ENCODE data around the gene UBE2D3. TPM values are rescaled to one million over a fixed set of nuclear protein-coding genes. Genes with fewer than 3 reads are reported as not detected.

Gene UBE2D3
- total and polyA plus RNA-seq, 2 donors (not counting 1 experiment from before 2014, with no cell fraction given), result 403 to 427 TPM

DNA sequence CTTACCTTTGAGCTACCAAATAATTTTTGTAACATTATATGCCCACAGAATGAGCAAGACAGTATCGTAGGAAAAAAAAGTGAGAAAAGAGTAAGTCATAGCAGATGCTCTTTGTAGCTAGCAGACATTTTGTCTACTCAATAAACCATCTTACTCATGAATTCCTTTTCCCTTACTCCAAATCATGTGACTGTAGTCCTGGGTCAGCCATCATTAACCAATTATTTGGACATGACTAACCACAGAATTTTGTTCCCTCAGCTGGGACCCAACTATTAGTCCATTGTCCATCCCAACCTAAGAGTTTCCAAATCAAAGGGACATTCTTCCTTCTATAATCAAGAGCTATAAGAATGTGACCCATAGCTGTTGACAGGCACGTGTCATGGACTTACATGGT, 11.4 kb downstream of the UBE2D3 start:
- Histone ChIP-seq H3K79me2 (ENCODE audit: control insufficient read depth, insufficient read depth, low read length) (peaks cover 100% of the 10 kb centered on the region), H3K4me3 (replicated peaks in 1 of 4; ENCODE audit: control extremely low read depth in 1 of 4, insufficient read depth in 1 of 4, low read depth in 3 of 4, low read length in 4 of 4) (peak overlapping the region in 1 of 4 experiments; percentile 12), H4K20me1 (ENCODE audit: control insufficient read depth, extremely low read depth, insufficient read depth, low read length) (peaks cover 1% of the 10 kb centered on the region), H3K9ac (ENCODE audit: insufficient read depth, low read length) (no peak overlapping the region), H3K27me3 (ENCODE audit: control insufficient read depth, insufficient read depth, low read length) (no peaks in the 10 kb centered on the region), H3K4me1 (ENCODE audit: control insufficient read depth, extremely low read depth, insufficient read depth, low read length) (peaks cover 17% of the 10 kb centered on the region), H3K36me3 (ENCODE audit: control insufficient read depth, insufficient read depth, low read length) (no peaks in the 10 kb centered on the region), H3K27ac (ENCODE audit: insufficient read depth, low read length) (peak overlapping the region; percentile 67), H2AFZ (ENCODE audit: low read length) (no peak overlapping the region), H3K4me2 (ENCODE audit: extremely low read depth, insufficient read depth, low read length) (peak overlapping the region; percentile 49), H3K9me3 (ENCODE audit: control insufficient read depth, insufficient read depth, low read depth, low read length) (no peaks in the 10 kb centered on the region)
- TF ChIP-seq EZH2 (IDR thresholded peaks at IDR 0.05; ENCODE audit: low read length, missing control alignments), result no peak
- TF ChIP-seq, protein P1, sequence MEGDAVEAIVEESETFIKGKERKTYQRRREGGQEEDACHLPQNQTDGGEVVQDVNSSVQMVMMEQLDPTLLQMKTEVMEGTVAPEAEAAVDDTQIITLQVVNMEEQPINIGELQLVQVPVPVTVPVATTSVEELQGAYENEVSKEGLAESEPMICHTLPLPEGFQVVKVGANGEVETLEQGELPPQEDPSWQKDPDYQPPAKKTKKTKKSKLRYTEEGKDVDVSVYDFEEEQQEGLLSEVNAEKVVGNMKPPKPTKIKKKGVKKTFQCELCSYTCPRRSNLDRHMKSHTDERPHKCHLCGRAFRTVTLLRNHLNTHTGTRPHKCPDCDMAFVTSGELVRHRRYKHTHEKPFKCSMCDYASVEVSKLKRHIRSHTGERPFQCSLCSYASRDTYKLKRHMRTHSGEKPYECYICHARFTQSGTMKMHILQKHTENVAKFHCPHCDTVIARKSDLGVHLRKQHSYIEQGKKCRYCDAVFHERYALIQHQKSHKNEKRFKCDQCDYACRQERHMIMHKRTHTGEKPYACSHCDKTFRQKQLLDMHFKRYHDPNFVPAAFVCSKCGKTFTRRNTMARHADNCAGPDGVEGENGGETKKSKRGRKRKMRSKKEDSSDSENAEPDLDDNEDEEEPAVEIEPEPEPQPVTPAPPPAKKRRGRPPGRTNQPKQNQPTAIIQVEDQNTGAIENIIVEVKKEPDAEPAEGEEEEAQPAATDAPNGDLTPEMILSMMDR (conservative IDR thresholded peaks at IDR 0.05 in 1 of 2, IDR thresholded peaks at IDR 0.05 in 1 of 2; ENCODE audit: low read depth in 1 of 2, low read length in 2 of 2), result no peak
- peak; percentile 83 to 93 for DNase-seq (ENCODE audit: low read depth in 2 of 2)

DNA sequence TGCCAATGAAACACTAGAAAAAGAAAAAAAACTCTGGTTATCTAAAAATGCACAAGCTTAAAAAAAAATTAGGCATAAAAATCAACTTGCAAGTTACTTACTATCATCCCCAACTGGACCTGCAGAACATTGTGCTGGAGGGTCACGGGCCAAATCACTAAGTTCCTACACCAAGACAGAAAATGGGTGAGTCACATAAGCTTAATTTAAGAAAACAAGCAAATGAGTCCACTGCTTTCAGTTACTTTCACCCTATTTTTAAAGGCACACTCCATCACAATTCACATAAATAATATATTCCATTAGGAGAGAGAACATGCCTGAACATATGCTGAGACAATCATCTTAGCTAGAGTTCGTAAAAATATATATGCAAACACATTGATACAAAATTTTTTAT, 17.7 kb downstream of the UBE2D3 start:
- TF ChIP-seq EZH2 (IDR thresholded peaks at IDR 0.05; ENCODE audit: low read length, missing control alignments), result no peak
- TF ChIP-seq, protein P1 (conservative IDR thresholded peaks at IDR 0.05 in 1 of 2, IDR thresholded peaks at IDR 0.05 in 1 of 2; ENCODE audit: low read depth in 1 of 2, low read length in 2 of 2), result no peak
- Histone ChIP-seq H3K9ac (ENCODE audit: insufficient read depth, low read length) (no peak overlapping the region), H3K4me3 (replicated peaks in 1 of 4; ENCODE audit: control extremely low read depth in 1 of 4, insufficient read depth in 1 of 4, low read depth in 3 of 4, low read length in 4 of 4) (peak overlapping the region in 1 of 4 experiments; percentile 23), H3K4me2 (ENCODE audit: extremely low read depth, insufficient read depth, low read length) (peak overlapping the region; percentile 46), H3K27me3 (ENCODE audit: control insufficient read depth, insufficient read depth, low read length) (no peaks in the 10 kb centered on the region), H3K36me3 (ENCODE audit: control insufficient read depth, insufficient read depth, low read length) (peaks cover 3% of the 10 kb centered on the region), H3K27ac (ENCODE audit: insufficient read depth, low read length) (no peak overlapping the region), H3K4me1 (ENCODE audit: control insufficient read depth, extremely low read depth, insufficient read depth, low read length) (peaks cover 5% of the 10 kb centered on the region), H3K9me3 (ENCODE audit: control insufficient read depth, insufficient read depth, low read depth, low read length) (no peaks in the 10 kb centered on the region), H4K20me1 (ENCODE audit: control insufficient read depth, extremely low read depth, insufficient read depth, low read length) (no peaks in the 10 kb centered on the region), H3K79me2 (ENCODE audit: control insufficient read depth, insufficient read depth, low read length) (peaks cover 100% of the 10 kb centered on the region), H2AFZ (ENCODE audit: low read length) (no peak overlapping the region)
- DNase-seq (ENCODE audit: low read depth in 2 of 2), result peak; percentile 44 to 51

DNA sequence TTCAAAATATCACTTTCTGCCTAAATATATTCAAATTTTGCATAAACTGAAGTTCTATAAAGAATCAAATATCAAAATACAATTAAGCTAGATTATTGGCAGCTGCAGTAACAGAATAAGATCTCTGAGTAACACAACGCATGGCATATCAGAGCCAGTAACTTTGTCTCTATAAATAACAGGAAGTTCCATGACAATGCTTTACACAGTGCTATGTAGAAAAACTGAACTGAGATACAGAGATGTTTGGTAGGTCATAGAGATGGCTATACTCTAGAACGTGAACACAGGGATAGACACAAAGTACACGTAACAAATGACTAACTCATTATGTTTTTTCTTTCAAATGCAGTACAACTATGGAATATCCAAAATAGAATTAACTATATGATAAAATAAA, 18.2 kb downstream of the UBE2D3 start:
- Histone ChIP-seq H3K36me3 (ENCODE audit: control insufficient read depth, insufficient read depth, low read length) (peaks cover 4% of the 10 kb centered on the region), H3K9me3 (ENCODE audit: control insufficient read depth, insufficient read depth, low read depth, low read length) (no peaks in the 10 kb centered on the region), H3K4me3 (replicated peaks in 1 of 4; ENCODE audit: control extremely low read depth in 1 of 4, insufficient read depth in 1 of 4, low read depth in 3 of 4, low read length in 4 of 4) (no peak overlapping the region), H3K4me2 (ENCODE audit: extremely low read depth, insufficient read depth, low read length) (no peak overlapping the region), H2AFZ (ENCODE audit: low read length) (no peak overlapping the region), H3K9ac (ENCODE audit: insufficient read depth, low read length) (no peak overlapping the region), H4K20me1 (ENCODE audit: control insufficient read depth, extremely low read depth, insufficient read depth, low read length) (no peaks in the 10 kb centered on the region), H3K79me2 (ENCODE audit: control insufficient read depth, insufficient read depth, low read length) (peaks cover 100% of the 10 kb centered on the region), H3K27ac (ENCODE audit: insufficient read depth, low read length) (no peak overlapping the region), H3K4me1 (ENCODE audit: control insufficient read depth, extremely low read depth, insufficient read depth, low read length) (peaks cover 5% of the 10 kb centered on the region), H3K27me3 (ENCODE audit: control insufficient read depth, insufficient read depth, low read length) (no peaks in the 10 kb centered on the region)
- no peak for TF ChIP-seq EZH2 (IDR thresholded peaks at IDR 0.05; ENCODE audit: low read length, missing control alignments)
- TF ChIP-seq, protein P1 (conservative IDR thresholded peaks at IDR 0.05 in 1 of 2, IDR thresholded peaks at IDR 0.05 in 1 of 2; ENCODE audit: low read depth in 1 of 2, low read length in 2 of 2), result no peak
- DNase-seq (ENCODE audit: low read depth in 2 of 2), result no peak
